Measurements from ENCODE around the gene CCDC90B.

CCDC90B gene

GRCh38 chr11:83222499-83222898 is 63.7 kb downstream of the CCDC90B start:
- no peak for DNase-seq

- no peak for DNase-seq
Observed at GRCh38 chr11:83221694-83222093, 64.5 kb downstream of the CCDC90B start.

- DNase-seq = no peak
Observed at GRCh38 chr11:83220260-83220659, 65.9 kb downstream of the CCDC90B start.

- DNase-seq = no peak
Observed at GRCh38 chr11:83219095-83219494, 67.1 kb downstream of the CCDC90B start.
